BLaER1 treated with 17β-estradiol and CSF1 and Interleukin-3, amounts not matched to agents 10 nM and 100 nM (cell line): Measurements from ENCODE around the gene UBE4B.

Source experiments
- H3K27ac ChIP-seq, 11 experiments: shearing (Covaris generic); formaldehyde crosslinking; 2 replicates each; pipeline ENCODE4 v1.8.1; 2022
- H3K27me3 ChIP-seq, 11 experiments: shearing (Covaris generic); formaldehyde crosslinking; 2 replicates each; pipeline ENCODE4 v1.8.1; 2022
- H3K36me3 ChIP-seq, 11 experiments: shearing (Covaris generic); formaldehyde crosslinking; 2 replicates each; pipeline ENCODE4 v1.8.1; 2022
- H3K4me1 ChIP-seq, 10 experiments: shearing (Covaris generic); formaldehyde crosslinking; 2 replicates each; pipeline ENCODE4 v1.8.1; 2022
- H3K4me2 ChIP-seq, 11 experiments: shearing (Covaris generic); formaldehyde crosslinking; 2 replicates each; pipeline ENCODE4 v1.8.1; 2022
- H3K4me3 ChIP-seq, 10 experiments: shearing (Covaris generic); formaldehyde crosslinking; 2 replicates each; pipeline ENCODE4 v1.8.1; 2022
- H3K9ac ChIP-seq, 11 experiments: shearing (Covaris generic); formaldehyde crosslinking; 2 replicates each; pipeline ENCODE4 v1.8.1; 2022
- H3K9me3 ChIP-seq, 11 experiments: shearing (Covaris generic); formaldehyde crosslinking; replicated peaks in 1 of 11; 2 replicates each; pipeline ENCODE4 v1.8.1; 2022
- H4K20me1 ChIP-seq, 11 experiments: shearing (Covaris generic); formaldehyde crosslinking; 2 replicates each; pipeline ENCODE4 v1.8.1; 2022
- Cebpa-rat ChIP-seq, 11 experiments: shearing (Covaris generic); IDR thresholded peaks; 2 replicates each; pipeline ENCODE4 v1.8.1; 2022

Gene UBE4B

GRCh38 chr1:10057796-10058195 lies 25.0 kb downstream of the UBE4B start:
- H3K9ac ChIP-seq, result no peak overlapping the region
- H3K9me3 ChIP-seq, result peaks cover 0 to 5% (median 0%) of the 10 kb centered on the region in 11 experiments; a peak in 1 of 22 replicates
- no peaks in the 10 kb centered on the region for H3K27me3 ChIP-seq
- no peak overlapping the region for H3K4me3 ChIP-seq
- peak overlapping the region; percentile 41 to 70 (median 60); a peak in 17 of 22 replicates for H3K4me2 ChIP-seq
- H3K4me1 ChIP-seq, result peaks cover 29 to 47% (median 39%) of the 10 kb centered on the region in 10 experiments
- TF ChIP-seq Cebpa-rat (IDR thresholded peaks at IDR 0.05), result no peak
- peak overlapping the region in 5 of 11 experiments; percentile 1 to 60 (median 24); a peak in 3 of 22 replicates for H3K27ac ChIP-seq
- H3K36me3 ChIP-seq, result peaks cover 19 to 44% (median 27%) of the 10 kb centered on the region in 11 experiments
- peaks cover 8 to 96% (median 69%) of the 10 kb centered on the region in 11 experiments; a peak in 20 of 22 replicates for H4K20me1 ChIP-seq

GRCh38 chr1:10059342-10059718 lies 26.6 kb downstream of the UBE4B start:
- Histone ChIP-seq H3K4me3 (no peak overlapping the region), H3K4me1 (peaks cover 33 to 55% (median 45%) of the 10 kb centered on the region in 10 experiments), H4K20me1 (peaks cover 8 to 100% (median 71%) of the 10 kb centered on the region in 11 experiments; a peak in 20 of 22 replicates), H3K9ac (no peak overlapping the region), H3K27me3 (no peaks in the 10 kb centered on the region), H3K36me3 (peaks cover 8 to 40% (median 20%) of the 10 kb centered on the region in 11 experiments; a peak in 16 of 22 replicates), H3K4me2 (peak overlapping the region in 2 of 11 experiments; percentile 11 to 23; a peak in 2 of 22 replicates), H3K9me3 (no peaks in the 10 kb centered on the region), H3K27ac (no peak overlapping the region; a peak in 1 of 22 replicates)
- TF ChIP-seq Cebpa-rat (IDR thresholded peaks at IDR 0.05), result no peak

GRCh38 chr1:10060311-10061100 lies 27.7 kb downstream of the UBE4B start:
- H3K27ac ChIP-seq, result no peak overlapping the region
- no peaks in the 10 kb centered on the region for H3K9me3 ChIP-seq
- TF ChIP-seq Cebpa-rat (IDR thresholded peaks at IDR 0.05), result no peak
- H3K4me3 ChIP-seq, result no peak overlapping the region
- no peak overlapping the region for H3K9ac ChIP-seq
- H3K36me3 ChIP-seq, result peaks cover 8 to 40% (median 22%) of the 10 kb centered on the region in 11 experiments; a peak in 16 of 22 replicates
- no peak overlapping the region for H3K4me2 ChIP-seq
- H4K20me1 ChIP-seq, result peaks cover 8 to 100% (median 76%) of the 10 kb centered on the region in 11 experiments; a peak in 20 of 22 replicates
- H3K27me3 ChIP-seq, result no peaks in the 10 kb centered on the region
- H3K4me1 ChIP-seq, result peaks cover 40 to 60% (median 51%) of the 10 kb centered on the region in 10 experiments

GRCh38 chr1:10061276-10061675 lies 28.5 kb downstream of the UBE4B start:
- Histone ChIP-seq H3K27ac (no peak overlapping the region), H3K9me3 (no peaks in the 10 kb centered on the region), H3K36me3 (peaks cover 8 to 40% (median 22%) of the 10 kb centered on the region in 11 experiments; a peak in 16 of 22 replicates), H3K27me3 (no peaks in the 10 kb centered on the region), H3K4me1 (peaks cover 35 to 58% (median 48%) of the 10 kb centered on the region in 10 experiments), H4K20me1 (peaks cover 8 to 99% (median 72%) of the 10 kb centered on the region in 11 experiments; a peak in 21 of 22 replicates), H3K4me2 (no peak overlapping the region), H3K9ac (no peak overlapping the region), H3K4me3 (no peak overlapping the region)
- no peak for TF ChIP-seq Cebpa-rat (IDR thresholded peaks at IDR 0.05)

GRCh38 chr1:10063878-10064277 lies 31.1 kb downstream of the UBE4B start:
- peaks cover 1 to 24% (median 16%) of the 10 kb centered on the region in 11 experiments; a peak in 13 of 22 replicates for H3K36me3 ChIP-seq
- H3K27ac ChIP-seq, result no peak overlapping the region

GRCh38 chr1:10064416-10065343 lies 31.9 kb downstream of the UBE4B start:
- Histone ChIP-seq H3K4me1 (peaks cover 39 to 60% (median 52%) of the 10 kb centered on the region in 10 experiments), H3K4me3 (no peak overlapping the region), H3K27ac (peak overlapping the region in 1 of 11 experiments; percentile 24; a peak in 1 of 22 replicates), H3K4me2 (peak overlapping the region in 10 of 11 experiments; percentile 9 to 70 (median 32); a peak in 15 of 22 replicates), H3K27me3 (peaks cover 0 to 13% (median 0%) of the 10 kb centered on the region in 11 experiments; a peak in 3 of 22 replicates), H4K20me1 (peaks cover 0 to 99% (median 55%) of the 10 kb centered on the region in 11 experiments; a peak in 18 of 22 replicates), H3K36me3 (peaks cover 0 to 20% (median 10%) of the 10 kb centered on the region in 11 experiments; a peak in 12 of 22 replicates), H3K9ac (no peak overlapping the region), H3K9me3 (no peaks in the 10 kb centered on the region)
- no peak for TF ChIP-seq Cebpa-rat (IDR thresholded peaks at IDR 0.05)

More at GRCh38 chr1:10063878-10064277, 31.1 kb downstream of the UBE4B start:
- Histone ChIP-seq H3K4me3 (no peak overlapping the region), H4K20me1 (peaks cover 3 to 99% (median 60%) of the 10 kb centered on the region in 11 experiments; a peak in 19 of 22 replicates), H3K4me1 (peaks cover 31 to 60% (median 51%) of the 10 kb centered on the region in 10 experiments), H3K4me2 (peak overlapping the region in 5 of 11 experiments; percentile 22 to 70 (median 35); a peak in 4 of 22 replicates), H3K27me3 (peaks cover 0 to 5% (median 0%) of the 10 kb centered on the region in 11 experiments; a peak in 3 of 22 replicates), H3K9me3 (no peaks in the 10 kb centered on the region), H3K9ac (no peak overlapping the region)
- TF ChIP-seq Cebpa-rat (IDR thresholded peaks at IDR 0.05), result no peak

- Histone ChIP-seq H3K4me2 (peak overlapping the region in 8 of 11 experiments; percentile 9 to 70 (median 38); a peak in 12 of 22 replicates), H3K27me3 (peaks cover 0 to 18% (median 0%) of the 10 kb centered on the region in 11 experiments; a peak in 3 of 22 replicates), H3K4me3 (no peak overlapping the region), H3K9me3 (no peaks in the 10 kb centered on the region), H3K4me1 (peaks cover 39 to 61% (median 52%) of the 10 kb centered on the region in 10 experiments), H3K27ac (peak overlapping the region in 1 of 11 experiments; percentile 24; a peak in 2 of 22 replicates), H4K20me1 (peaks cover 0 to 99% (median 50%) of the 10 kb centered on the region in 11 experiments; a peak in 18 of 22 replicates), H3K36me3 (peaks cover 0 to 23% (median 5%) of the 10 kb centered on the region in 11 experiments; a peak in 5 of 22 replicates), H3K9ac (no peak overlapping the region)
- no peak for TF ChIP-seq Cebpa-rat (IDR thresholded peaks at IDR 0.05)
These were observed 32.6 kb downstream of the UBE4B start for GRCh38 chr1:10065344-10065685.

GRCh38 chr1:10065760-10066159 lies 33.0 kb downstream of the UBE4B start:
- Histone ChIP-seq H3K36me3 (peaks cover 0 to 27% (median 4%) of the 10 kb centered on the region in 11 experiments; a peak in 6 of 22 replicates), H3K27ac (peak overlapping the region in 2 of 11 experiments; percentile 76 to 77; a peak in 3 of 22 replicates), H3K9me3 (no peaks in the 10 kb centered on the region), H3K9ac (no peak overlapping the region), H3K4me1 (peaks cover 39 to 61% (median 52%) of the 10 kb centered on the region in 10 experiments), H4K20me1 (peaks cover 0 to 99% (median 49%) of the 10 kb centered on the region in 11 experiments; a peak in 16 of 22 replicates), H3K4me2 (peak overlapping the region in 6 of 11 experiments; percentile 83 to 90 (median 86); a peak in 11 of 22 replicates), H3K4me3 (no peak overlapping the region), H3K27me3 (peaks cover 0 to 18% (median 0%) of the 10 kb centered on the region in 11 experiments; a peak in 3 of 22 replicates)
- TF ChIP-seq Cebpa-rat (IDR thresholded peaks at IDR 0.05), result no peak
